ENCODE measurements around the gene OSBPL10.
A peak's percentile ranks its signal among the peaks of the same experiment; 100 is the strongest.

OSBPL10 gene

DNA sequence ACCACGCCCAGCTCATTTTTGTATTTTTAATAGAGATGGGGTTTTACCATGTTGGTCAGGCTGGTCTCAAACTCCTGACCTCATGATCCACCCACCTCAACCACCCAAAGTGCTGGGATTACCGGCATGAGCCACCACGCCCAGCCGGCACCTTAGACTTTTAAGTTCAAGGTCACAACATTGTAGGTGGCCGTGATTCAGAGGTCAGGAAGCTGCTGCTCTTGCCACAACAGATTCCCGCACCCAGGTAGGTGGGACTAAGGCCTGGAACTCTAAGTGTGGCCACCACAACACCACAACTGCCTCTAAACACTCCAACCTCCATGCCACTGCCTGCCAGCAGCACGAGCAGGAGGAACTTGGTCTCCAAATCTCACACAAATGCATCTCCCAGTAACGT lies 251.5 kb downstream of the OSBPL10 start:
- Histone ChIP-seq H3K14ac (ENCODE audit: low read length in 2 of 2) (no peak overlapping the region), H3K18ac (ENCODE audit: low read depth in 1 of 2, low read length in 2 of 2) (no peak overlapping the region), H3K4me3 (ENCODE audit: insufficient read depth in 1 of 2, low read depth in 1 of 2, low read length in 2 of 2) (no peak overlapping the region), H2AK5ac (ENCODE audit: low read length, severe bottlenecking) (no peak overlapping the region), H3K9me3 (ENCODE audit: control insufficient read depth, low read length) (no peaks in the 10 kb centered on the region), H3K36me3 (ENCODE audit: control insufficient read depth in 1 of 2, insufficient read depth in 2 of 2, low read depth in 1 of 2, low read length in 2 of 2) (peaks cover 0 to 3% of the 10 kb centered on the region in 2 experiments), H4K91ac (ENCODE audit: low read length) (no peak overlapping the region), H3K27ac (ENCODE audit: low read length, poor library complexity, severe bottlenecking) (no peak overlapping the region), H3K4me2 (ENCODE audit: low read length, poor library complexity, severe bottlenecking) (no peak overlapping the region), H2BK12ac (ENCODE audit: low read length in 2 of 2) (no peak overlapping the region), H3K79me1 (replicated peaks; ENCODE audit: low read length, poor library complexity, severe bottlenecking) (peaks cover 9% of the 10 kb centered on the region), H2BK120ac (ENCODE audit: low read depth, low read length) (no peak overlapping the region), H3K4ac (ENCODE audit: low read depth in 1 of 2, low read length in 2 of 2) (no peak overlapping the region), H4K8ac (ENCODE audit: low read length) (no peak overlapping the region), H2AFZ (ENCODE audit: low read depth, low read length) (no peak overlapping the region), H3K23ac (ENCODE audit: low read length in 2 of 2) (no peak overlapping the region), H2BK5ac (ENCODE audit: low read depth, low read length, poor library complexity, severe bottlenecking) (no peak overlapping the region), H2BK15ac (ENCODE audit: low read depth, poor library complexity, severe bottlenecking) (no peak overlapping the region), H3K27me3 (ENCODE audit: control insufficient read depth in 1 of 2, insufficient read depth in 1 of 2, low read length in 2 of 2) (no peaks in the 10 kb centered on the region), H3K9ac (ENCODE audit: low read length) (no peak overlapping the region), H3K4me1 (ENCODE audit: control insufficient read depth, insufficient read depth, low read depth, low read length) (peaks cover 2% of the 10 kb centered on the region)
- DNase-seq: no peak
- 82% methylated on average over 8 of the region's 8 CpGs for WGBS

DNA sequence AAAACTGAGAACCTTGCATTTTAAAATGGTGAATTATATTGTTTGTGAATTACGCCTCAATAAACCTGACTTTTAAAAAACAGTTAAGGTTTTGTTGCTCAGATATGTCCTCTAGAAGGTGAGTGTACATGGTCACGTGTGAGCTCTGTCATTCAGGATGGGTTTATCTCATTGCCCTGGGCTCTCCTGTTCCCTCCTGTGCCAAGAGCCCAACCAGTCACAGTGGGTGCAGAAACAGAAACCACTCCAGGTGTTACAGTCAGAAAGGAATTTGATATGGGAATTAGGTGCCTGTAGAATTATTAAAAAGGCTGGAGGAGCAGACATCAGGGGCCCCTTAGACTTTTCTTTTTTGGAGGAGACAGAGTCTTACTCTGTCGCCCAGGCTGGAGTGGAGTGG lies 252.0 kb downstream of the OSBPL10 start:
- Histone ChIP-seq H2AK5ac (ENCODE audit: low read length, severe bottlenecking) (no peak overlapping the region), H3K4me3 (ENCODE audit: insufficient read depth in 1 of 2, low read depth in 1 of 2, low read length in 2 of 2) (no peak overlapping the region), H2BK12ac (ENCODE audit: low read length in 2 of 2) (no peak overlapping the region), H3K23ac (ENCODE audit: low read length in 2 of 2) (no peak overlapping the region), H2BK120ac (ENCODE audit: low read depth, low read length) (no peak overlapping the region), H3K79me1 (replicated peaks; ENCODE audit: low read length, poor library complexity, severe bottlenecking) (peaks cover 7% of the 10 kb centered on the region), H3K27me3 (ENCODE audit: control insufficient read depth in 1 of 2, insufficient read depth in 1 of 2, low read length in 2 of 2) (no peaks in the 10 kb centered on the region), H3K4me1 (ENCODE audit: control insufficient read depth, insufficient read depth, low read depth, low read length) (peaks cover 2% of the 10 kb centered on the region), H2AFZ (ENCODE audit: low read depth, low read length) (no peak overlapping the region), H4K8ac (ENCODE audit: low read length) (no peak overlapping the region), H3K36me3 (ENCODE audit: control insufficient read depth in 1 of 2, insufficient read depth in 2 of 2, low read depth in 1 of 2, low read length in 2 of 2) (peaks cover 0 to 3% of the 10 kb centered on the region in 2 experiments), H3K14ac (ENCODE audit: low read length in 2 of 2) (no peak overlapping the region), H3K4ac (ENCODE audit: low read depth in 1 of 2, low read length in 2 of 2) (peak overlapping the region in 1 of 2 experiments; percentile 7), H2BK15ac (ENCODE audit: low read depth, poor library complexity, severe bottlenecking) (peak overlapping the region; percentile 83), H3K9me3 (ENCODE audit: control insufficient read depth, low read length) (no peaks in the 10 kb centered on the region), H3K4me2 (ENCODE audit: low read length, poor library complexity, severe bottlenecking) (no peak overlapping the region), H2BK5ac (ENCODE audit: low read depth, low read length, poor library complexity, severe bottlenecking) (no peak overlapping the region), H3K18ac (ENCODE audit: low read depth in 1 of 2, low read length in 2 of 2) (no peak overlapping the region), H3K27ac (ENCODE audit: low read length, poor library complexity, severe bottlenecking) (no peak overlapping the region), H3K9ac (ENCODE audit: low read length) (no peak overlapping the region), H4K91ac (ENCODE audit: low read length) (no peak overlapping the region)
- DNase-seq: no peak
- WGBS: 97% methylated on average over 3 of the region's 3 CpGs

DNA sequence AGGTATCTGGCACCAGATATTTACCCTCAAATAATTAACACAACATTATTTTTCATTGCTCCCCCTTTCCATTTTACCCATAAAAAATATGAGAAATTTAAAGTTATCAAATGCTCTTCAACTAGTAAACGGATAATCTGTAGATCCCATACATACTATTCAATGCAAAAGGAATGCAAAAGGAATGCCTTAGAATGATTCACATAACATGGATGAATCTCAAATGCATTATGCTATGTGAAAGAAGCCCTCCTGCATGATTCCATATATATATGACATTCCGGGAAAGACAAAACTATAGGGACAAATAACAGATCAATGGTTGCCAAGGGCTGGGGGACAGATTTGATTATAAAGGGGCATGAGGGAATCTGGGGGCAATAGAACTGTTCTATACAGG lies 252.7 kb downstream of the OSBPL10 start:
- Histone ChIP-seq H3K27me3 (ENCODE audit: control insufficient read depth in 1 of 2, insufficient read depth in 1 of 2, low read length in 2 of 2) (no peaks in the 10 kb centered on the region), H2BK5ac (ENCODE audit: low read depth, low read length, poor library complexity, severe bottlenecking) (no peak overlapping the region), H2AFZ (ENCODE audit: low read depth, low read length) (no peak overlapping the region), H4K91ac (ENCODE audit: low read length) (no peak overlapping the region), H3K4me3 (ENCODE audit: insufficient read depth in 1 of 2, low read depth in 1 of 2, low read length in 2 of 2) (no peak overlapping the region), H3K18ac (ENCODE audit: low read depth in 1 of 2, low read length in 2 of 2) (no peak overlapping the region), H2BK15ac (ENCODE audit: low read depth, poor library complexity, severe bottlenecking) (no peak overlapping the region), H3K23ac (ENCODE audit: low read length in 2 of 2) (no peak overlapping the region), H3K14ac (ENCODE audit: low read length in 2 of 2) (no peak overlapping the region), H2AK5ac (ENCODE audit: low read length, severe bottlenecking) (no peak overlapping the region), H4K8ac (ENCODE audit: low read length) (no peak overlapping the region), H3K36me3 (ENCODE audit: control insufficient read depth in 1 of 2, insufficient read depth in 2 of 2, low read depth in 1 of 2, low read length in 2 of 2) (peaks cover 0 to 3% of the 10 kb centered on the region in 2 experiments), H3K4me1 (ENCODE audit: control insufficient read depth, insufficient read depth, low read depth, low read length) (peaks cover 2% of the 10 kb centered on the region), H3K27ac (ENCODE audit: low read length, poor library complexity, severe bottlenecking) (no peak overlapping the region), H3K9ac (ENCODE audit: low read length) (no peak overlapping the region), H2BK12ac (ENCODE audit: low read length in 2 of 2) (no peak overlapping the region), H3K4me2 (ENCODE audit: low read length, poor library complexity, severe bottlenecking) (no peak overlapping the region), H3K79me1 (replicated peaks; ENCODE audit: low read length, poor library complexity, severe bottlenecking) (peaks cover 8% of the 10 kb centered on the region), H3K4ac (ENCODE audit: low read depth in 1 of 2, low read length in 2 of 2) (no peak overlapping the region), H2BK120ac (ENCODE audit: low read depth, low read length) (no peak overlapping the region), H3K9me3 (ENCODE audit: control insufficient read depth, low read length) (no peaks in the 10 kb centered on the region)
- 92% methylated on average over 2 of the region's 2 CpGs for WGBS
- DNase-seq: no peak

DNA sequence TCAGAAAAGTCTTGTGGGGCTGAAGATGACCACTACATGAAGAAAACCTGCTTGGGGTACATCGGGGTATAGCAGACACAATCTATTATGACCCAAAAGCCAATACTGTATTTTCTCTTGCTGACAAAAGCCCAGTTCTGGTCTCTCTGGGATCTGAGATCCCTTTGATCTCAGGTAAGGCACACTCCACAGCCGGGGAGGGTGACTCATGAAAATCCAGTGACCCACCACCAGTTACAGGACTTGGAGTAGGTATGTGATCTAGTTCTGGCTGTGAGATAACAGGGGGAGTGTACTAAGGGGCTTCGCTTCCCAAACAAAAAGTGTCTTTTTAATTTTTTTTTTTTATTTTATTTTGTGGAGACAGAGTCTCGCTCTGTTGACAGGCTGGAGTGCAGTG lies 255.1 kb downstream of the OSBPL10 start:
- DNase-seq: no peak
- H2BK120ac ChIP-seq (ENCODE audit: low read depth, low read length): no peak overlapping the region
- no peak overlapping the region for H4K91ac ChIP-seq (ENCODE audit: low read length)
- no peak overlapping the region for H3K27ac ChIP-seq (ENCODE audit: low read length, poor library complexity, severe bottlenecking)
- H4K8ac ChIP-seq (ENCODE audit: low read length): no peak overlapping the region
- H2AK5ac ChIP-seq (ENCODE audit: low read length, severe bottlenecking): no peak overlapping the region
- H3K9ac ChIP-seq (ENCODE audit: low read length): no peak overlapping the region
- no peak overlapping the region for H2BK5ac ChIP-seq (ENCODE audit: low read depth, low read length, poor library complexity, severe bottlenecking)
- H3K14ac ChIP-seq (ENCODE audit: low read length in 2 of 2): no peak overlapping the region
- H2BK12ac ChIP-seq (ENCODE audit: low read length in 2 of 2): no peak overlapping the region
- no peak overlapping the region for H3K18ac ChIP-seq (ENCODE audit: low read depth in 1 of 2, low read length in 2 of 2)
- H3K79me1 ChIP-seq (replicated peaks; ENCODE audit: low read length, poor library complexity, severe bottlenecking): peaks cover 8% of the 10 kb centered on the region
- H2BK15ac ChIP-seq (ENCODE audit: low read depth, poor library complexity, severe bottlenecking): no peak overlapping the region
- no peaks in the 10 kb centered on the region for H3K4me1 ChIP-seq (ENCODE audit: control insufficient read depth, insufficient read depth, low read depth, low read length)
- H2AFZ ChIP-seq (ENCODE audit: low read depth, low read length): no peak overlapping the region
- H3K4me2 ChIP-seq (ENCODE audit: low read length, poor library complexity, severe bottlenecking): no peak overlapping the region
- no peaks in the 10 kb centered on the region for H3K36me3 ChIP-seq (ENCODE audit: control insufficient read depth in 1 of 2, insufficient read depth in 2 of 2, low read depth in 1 of 2, low read length in 2 of 2)
- H3K23ac ChIP-seq (ENCODE audit: low read length in 2 of 2): no peak overlapping the region
- WGBS: 98% methylated on average over 3 of the region's 4 CpGs
- H3K9me3 ChIP-seq (ENCODE audit: control insufficient read depth, low read length): no peaks in the 10 kb centered on the region
- H3K27me3 ChIP-seq (ENCODE audit: control insufficient read depth in 1 of 2, insufficient read depth in 1 of 2, low read length in 2 of 2): no peaks in the 10 kb centered on the region
- no peak overlapping the region for H3K4ac ChIP-seq (ENCODE audit: low read depth in 1 of 2, low read length in 2 of 2)
- no peak overlapping the region for H3K4me3 ChIP-seq (ENCODE audit: insufficient read depth in 1 of 2, low read depth in 1 of 2, low read length in 2 of 2)
